LHCN-M2 (cell line): ENCODE results near the gene FLOT1. TPM values are rescaled to one million over a fixed set of nuclear protein-coding genes. Genes with fewer than 3 reads are reported as not detected.
A peak's percentile ranks its signal among the peaks of the same experiment; 100 is the strongest.

Experiments used
- DNase-seq: peaks from one replicate; pipeline ENCODE4 v3.0.0-alpha.2; 2012; ENCODE audit warnings: low read depth
- polyA plus RNA-seq: library from polyadenylated mRNA; unstranded; fragments of >200 nt; gene quantifications from one replicate; pipeline ENCODE4 v1.2.1, GENCODE V29; 2012; ENCODE audit warnings: missing spikeins
- total RNA-seq: library from RNA; depleted of rRNA; stranded (reverse); fragments of >200 nt; gene quantifications from 2 replicates; pipeline ENCODE4 v1.2.3, GENCODE V29; 2014; rRNA removed

The FLOT1 gene, protein sequence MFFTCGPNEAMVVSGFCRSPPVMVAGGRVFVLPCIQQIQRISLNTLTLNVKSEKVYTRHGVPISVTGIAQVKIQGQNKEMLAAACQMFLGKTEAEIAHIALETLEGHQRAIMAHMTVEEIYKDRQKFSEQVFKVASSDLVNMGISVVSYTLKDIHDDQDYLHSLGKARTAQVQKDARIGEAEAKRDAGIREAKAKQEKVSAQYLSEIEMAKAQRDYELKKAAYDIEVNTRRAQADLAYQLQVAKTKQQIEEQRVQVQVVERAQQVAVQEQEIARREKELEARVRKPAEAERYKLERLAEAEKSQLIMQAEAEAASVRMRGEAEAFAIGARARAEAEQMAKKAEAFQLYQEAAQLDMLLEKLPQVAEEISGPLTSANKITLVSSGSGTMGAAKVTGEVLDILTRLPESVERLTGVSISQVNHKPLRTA
- total RNA-seq, result 207 and 208 TPM in 2 replicates
- 262 TPM for polyA plus RNA-seq

DNA sequence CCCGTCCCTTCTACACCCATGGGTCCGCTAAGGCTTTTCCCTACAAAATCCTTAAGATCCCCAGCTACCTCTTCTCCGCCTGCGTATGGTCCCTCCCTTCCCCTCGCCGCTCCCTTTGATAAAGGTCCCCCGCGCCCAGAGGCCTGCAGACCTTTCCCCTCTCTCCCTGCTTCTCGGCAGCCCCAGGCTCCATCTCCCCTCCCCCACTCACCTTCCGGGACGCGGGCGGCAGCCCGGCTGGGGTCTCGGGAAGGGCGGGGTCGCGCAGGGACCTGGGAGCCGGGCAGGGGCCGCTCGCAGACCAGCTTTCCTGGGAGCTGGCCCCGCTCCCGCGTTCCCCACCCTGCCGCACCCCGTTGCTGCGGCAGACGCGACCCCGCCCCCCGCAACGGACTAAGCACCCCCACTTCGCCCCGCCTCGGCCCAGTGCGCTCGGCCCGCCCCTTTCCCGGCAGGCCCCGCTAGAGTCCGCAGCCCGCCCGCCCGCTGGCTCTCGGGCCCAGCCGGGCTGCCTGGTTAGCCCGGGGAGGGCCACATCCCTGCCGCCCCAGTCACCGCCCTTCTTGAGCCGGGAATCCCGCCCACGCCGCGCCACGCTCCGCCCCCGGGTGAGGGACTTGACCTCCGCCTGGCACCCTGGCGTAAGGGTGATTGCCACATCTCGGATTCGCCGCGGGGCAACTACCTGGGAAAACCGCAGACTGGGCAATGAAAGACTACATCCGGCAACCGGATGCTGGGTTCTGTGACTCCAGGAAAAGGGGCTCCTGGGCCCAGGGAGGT, at the start of gene FLOT1:
FLOT1 (minus strand) TSS at position 372 of the 783 bp plus-strand sequence. CDS start 498 bp downstream, outside the sequence.
- DNase-seq, result peak; percentile 98

DNA sequence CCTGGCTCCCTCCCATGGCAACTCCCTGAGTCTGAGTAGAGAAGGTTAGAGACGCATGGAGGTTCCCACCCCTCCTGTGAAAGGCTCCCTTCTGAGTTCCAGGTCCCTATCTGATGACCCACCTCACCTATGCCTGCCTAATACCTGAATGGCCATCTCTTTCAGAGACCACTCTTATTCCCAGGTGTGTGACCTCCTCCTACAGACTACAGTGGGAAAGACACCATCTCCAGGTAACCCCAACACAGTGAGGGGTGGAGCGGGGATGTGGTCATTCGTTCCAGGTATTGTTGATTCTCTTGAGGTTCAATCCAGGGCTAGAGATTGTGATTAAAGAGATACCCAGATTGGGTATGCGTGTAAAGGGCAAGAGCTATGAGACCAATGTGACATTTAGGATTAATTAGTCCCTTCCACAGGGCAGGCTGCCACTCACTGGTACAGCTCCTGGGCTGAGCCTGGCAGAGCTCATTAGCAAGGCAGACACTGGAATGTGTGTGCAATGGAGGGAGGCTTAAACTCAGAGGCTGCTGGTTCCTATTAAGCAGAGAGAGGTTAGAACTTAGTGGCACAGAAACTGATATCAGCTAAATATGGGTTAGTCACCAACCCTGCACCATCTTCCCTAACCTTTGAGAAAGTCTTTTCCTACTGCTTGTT, 48.4 kb upstream of the FLOT1 start:
- no peak for DNase-seq

DNA sequence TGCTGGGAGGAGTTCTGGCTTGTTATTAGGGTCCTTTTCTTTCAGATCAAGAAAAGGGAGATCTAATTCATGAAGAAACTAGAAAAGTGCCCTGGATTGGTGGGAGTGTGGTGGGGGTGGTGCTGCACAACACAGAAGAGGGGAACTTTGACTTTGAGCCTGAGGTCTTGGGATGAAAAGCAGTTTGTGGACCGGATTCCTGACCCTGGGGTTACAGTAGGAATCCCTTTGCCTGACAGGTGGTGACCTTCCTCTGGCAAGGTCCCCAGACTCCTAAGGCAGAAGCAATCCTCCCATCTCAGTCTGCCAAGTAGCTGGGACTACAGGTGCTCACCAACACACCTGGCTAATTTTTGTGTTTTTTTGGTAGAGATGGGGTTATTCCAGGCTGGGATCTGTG, 47.1 kb upstream of the FLOT1 start:
- DNase-seq, result no peak

DNA sequence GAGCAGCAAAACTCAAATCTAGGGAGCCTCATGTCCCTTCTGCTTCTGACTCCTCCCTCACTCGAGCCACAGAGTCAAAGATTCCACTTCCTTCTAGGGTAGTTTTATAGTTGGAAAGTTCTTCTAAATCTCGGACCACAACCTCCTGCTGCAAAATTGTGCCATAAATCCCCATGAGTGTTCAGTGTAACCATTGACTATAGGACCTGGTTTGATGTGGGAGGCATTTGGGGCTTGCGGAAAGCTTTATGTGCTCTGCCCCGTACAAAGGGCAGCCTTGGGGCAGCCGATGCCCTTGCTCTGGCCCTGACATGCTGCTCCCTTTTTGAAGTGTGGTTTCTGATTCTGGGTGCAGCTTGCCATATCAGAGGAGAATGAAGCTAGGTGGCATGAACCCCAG, 45.5 kb upstream of the FLOT1 start:
- DNase-seq, result no peak

DNA sequence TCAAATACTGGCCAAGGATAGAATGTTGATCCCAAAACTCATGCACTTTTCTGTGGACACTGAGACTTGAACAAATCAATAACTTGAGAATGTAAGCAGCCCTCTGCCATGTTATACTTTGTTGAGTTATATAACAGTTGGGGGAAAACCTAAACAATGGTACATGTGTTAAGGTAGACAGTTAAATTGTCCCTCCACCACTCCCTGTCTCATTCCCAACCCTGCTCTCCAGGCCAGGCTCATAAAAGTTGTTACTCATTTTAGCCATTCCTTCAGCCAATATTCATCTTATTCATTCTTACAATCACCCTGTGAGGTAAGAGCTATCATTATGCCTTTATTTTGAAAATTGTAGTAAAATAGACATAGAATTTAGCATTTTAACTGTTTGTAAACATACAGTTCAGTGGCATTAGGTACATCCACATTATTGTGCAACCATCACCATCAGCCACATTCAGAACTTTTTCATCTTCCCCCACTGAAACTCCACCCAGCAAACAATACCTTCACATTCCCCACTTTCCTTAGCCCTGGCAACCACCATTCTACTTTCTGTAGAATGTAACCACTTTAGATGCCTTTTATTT, 40.0 kb upstream of the FLOT1 start:
- peak; percentile 42 for DNase-seq

DNA sequence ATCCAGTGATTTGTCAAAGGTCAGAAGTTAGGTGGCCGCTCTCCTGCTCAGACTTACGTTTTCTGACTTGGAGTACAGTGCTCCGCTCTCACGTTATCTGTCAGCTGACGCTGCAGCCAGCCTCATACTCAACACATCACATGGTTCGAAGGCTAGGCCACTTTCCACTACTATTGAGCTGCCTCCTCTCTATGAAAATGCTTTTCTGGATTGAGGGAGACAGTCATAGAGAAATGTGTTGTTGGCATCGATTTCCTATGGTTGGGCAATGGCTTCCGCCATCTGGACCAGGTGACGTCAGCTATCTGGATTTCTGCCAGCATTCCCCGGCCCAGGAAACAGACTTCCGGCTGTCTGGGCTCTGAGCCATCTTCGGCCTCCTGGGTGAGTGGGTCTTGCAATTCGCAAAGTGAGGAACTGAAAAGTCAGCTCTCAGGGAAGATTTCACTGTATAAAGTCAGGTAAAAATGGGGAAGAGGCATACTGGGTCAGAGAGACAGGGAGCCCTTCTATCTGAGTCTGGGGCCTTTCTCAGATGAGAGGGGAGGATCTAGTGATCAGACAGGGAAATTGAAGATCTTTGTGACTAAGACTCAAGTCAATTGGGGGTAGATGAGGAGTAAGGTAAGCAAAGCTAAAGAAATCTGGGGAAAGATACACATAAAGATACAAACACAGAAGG, 39.4 kb upstream of the FLOT1 start:
- DNase-seq, result peak; percentile 98

DNA sequence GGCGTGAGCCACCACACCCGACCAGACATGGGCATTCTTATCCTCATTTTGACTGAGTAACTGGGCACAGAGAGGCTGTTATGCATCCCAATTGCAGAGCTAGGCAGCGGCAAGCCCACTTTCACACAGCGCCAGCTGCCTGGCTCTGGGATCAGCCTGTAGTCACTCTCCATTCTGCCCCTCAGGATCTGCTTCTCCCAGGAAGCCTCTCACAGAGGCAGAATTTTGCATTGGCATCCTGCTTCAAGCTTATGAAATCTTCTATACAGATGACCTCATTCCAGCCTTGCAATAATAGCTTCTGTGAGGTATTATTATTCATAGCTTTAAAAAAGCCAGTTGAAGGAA, 38.9 kb upstream of the FLOT1 start:
- DNase-seq, result no peak

DNA sequence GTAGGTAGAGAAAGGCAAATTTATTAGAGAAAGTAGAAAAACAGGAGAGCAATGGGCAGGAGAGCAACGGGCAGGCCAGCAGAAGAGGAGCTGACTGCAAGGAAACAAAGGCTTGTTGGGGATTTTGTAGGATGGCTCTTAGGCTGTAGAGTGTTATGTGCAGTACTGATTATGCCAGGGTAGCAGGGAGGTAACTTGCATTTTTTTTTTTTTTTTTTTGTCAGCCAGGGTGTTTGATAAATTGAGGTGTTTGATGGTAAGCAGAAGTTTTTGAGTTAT, 38.1 kb upstream of the FLOT1 start:
- no peak for DNase-seq

DNA sequence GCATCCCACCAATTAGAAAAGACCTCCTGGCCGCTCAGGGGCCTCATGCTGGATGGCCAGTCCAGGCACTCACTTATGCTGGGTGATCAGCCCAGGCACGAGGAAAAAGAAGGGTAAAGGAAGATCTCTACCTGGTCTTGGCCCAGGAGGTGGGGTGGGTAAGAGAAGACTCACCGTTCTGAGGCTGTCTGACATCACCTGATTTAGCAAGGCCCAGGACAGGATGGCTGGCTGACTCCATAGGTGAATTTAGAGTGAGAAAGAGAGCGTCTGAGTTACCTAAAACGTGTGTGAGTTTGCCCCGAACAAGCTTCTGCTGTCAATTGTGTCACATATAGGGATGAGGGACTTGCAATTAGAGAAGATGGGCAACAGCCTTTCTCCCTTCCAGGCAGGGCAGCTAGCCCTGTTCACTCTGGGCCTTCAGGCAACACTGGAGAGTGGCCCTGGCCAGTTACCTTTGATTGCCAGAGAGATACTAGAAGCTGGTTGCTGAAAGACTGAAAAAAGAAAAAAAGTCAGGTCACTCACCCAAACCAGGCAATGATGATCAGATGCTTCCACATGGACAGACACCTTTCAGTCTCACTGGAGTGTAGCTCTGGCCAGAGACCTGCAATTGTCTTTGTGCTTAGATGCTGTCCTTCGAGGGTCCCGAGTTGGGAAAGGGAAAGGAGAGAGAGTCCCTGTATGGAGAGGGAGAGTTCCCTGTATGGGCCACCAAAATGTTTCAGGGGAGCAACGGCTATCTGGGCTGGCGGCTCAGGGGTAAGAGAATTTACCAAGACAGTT, 37.6 kb upstream of the FLOT1 start:
- no peak for DNase-seq

DNA sequence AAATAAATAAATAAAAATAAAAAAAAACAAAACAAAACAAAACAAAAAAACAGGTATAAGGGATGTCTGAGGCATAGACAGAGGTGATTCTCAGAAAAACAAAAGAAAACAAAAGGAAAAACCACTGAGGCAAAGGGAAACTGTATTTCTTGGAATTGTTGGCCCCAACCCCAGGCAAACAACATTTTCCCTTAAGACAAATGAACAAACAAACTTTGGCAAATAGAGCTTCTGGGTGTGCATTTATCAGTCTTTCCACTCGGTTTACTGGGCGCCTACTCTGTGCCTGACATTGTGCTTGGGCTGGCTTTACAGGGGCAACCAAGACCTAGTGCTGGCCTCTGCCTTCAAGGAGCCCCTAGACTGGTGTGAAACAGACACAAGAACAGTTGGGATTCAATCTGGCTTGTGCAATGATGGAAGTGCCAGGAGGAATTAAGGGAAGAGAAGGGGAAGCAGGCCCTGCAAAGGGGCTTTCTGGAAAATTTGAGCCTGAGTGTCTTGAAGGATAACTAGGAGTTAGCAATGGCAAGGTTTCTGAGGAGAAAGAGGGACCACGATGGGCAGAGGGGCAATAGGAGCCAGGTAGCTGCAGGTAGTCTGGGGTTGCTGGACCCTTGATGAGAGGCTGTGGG, 35.6 kb upstream of the FLOT1 start:
- no peak for DNase-seq

DNA sequence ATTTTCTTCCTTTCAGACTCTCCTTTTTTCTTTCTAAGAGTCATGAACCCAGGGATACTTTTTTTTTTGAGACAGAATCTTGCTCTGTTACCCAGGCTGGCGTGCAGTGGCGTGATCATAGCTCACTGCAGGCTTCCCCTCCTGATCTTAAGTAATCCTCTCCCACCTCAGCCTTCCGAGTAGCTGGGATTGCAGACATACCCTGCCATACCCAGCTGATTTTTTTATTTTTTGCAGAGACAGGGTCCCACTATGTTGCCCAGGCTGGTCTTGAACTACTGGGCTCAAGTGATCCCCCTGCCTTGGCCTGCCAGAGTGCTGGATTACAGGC, 34.6 kb upstream of the FLOT1 start:
- DNase-seq, result no peak

DNA sequence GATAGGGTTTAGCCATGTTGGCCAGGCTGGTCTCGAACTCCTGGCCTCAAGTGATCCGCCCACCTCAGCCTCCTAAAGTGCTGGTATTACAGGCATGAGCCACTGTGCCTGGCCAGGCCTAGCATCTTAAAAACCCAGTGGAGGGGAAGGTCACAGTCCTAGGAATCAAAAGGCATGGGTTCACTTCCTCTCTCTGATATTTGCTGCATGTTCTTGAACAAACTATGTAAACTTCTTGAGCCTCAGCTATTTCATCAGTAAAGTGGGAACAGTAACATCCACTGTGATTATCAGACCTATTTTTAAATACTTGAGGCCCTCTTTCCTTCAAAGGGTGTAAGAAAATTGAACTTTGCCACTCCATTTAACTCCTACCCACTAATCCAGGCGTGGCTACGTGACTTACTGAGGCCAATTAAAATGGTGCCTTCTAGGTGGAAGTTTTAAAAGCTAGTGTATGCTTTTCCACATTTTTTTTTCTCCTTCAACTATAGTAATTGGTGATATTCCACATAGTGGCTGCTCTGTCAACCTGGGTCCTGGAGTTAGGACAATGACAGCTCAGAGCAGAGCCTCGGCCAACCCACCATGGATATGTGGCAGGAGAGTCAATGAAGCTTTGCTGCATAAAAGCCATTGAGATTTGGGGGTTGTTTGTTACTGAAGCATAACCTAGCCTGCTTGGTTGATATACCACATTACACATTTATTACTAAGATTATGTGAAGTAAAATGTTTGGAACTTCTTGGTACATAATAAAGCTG, 34.1 kb upstream of the FLOT1 start:
- DNase-seq, result no peak

DNA sequence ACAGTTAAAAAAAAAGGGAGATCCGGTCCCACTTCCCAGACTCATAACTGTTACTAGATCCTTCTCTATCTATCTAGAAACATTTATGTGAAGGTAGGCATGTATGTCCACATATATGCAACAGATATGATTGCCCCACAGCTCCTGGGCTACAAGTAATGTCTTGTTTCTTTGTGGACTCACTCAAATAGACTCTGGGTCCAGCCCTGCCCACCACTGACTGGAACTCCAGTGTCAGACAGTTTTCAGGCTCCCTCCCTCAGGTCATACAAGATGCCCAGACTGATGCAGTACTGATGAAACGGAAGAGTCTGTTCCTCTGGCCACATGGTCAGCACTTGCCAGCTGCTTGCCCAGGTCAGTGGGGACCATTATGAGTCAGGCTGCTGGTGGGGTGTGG, 32.6 kb upstream of the FLOT1 start:
- DNase-seq, result no peak

DNA sequence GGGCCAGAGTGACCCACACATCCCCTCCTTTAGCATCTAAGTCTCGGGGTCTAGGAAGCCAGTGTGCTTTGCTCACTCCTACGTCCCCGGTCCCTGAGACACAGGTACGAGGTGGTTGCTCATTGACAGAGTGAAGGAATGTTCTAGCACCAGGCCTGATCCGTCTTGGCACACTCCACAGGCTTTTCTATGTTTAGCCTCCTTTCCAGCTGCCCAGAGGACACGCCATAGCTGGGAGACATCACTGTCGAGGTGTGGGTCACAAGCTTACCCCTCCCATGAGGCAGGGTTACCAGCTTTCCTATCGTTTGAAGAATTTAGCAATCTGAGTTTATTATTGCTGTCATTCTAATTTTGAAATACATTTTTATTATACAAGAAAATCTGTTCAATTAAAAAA, 32.2 kb upstream of the FLOT1 start:
- no peak for DNase-seq

DNA sequence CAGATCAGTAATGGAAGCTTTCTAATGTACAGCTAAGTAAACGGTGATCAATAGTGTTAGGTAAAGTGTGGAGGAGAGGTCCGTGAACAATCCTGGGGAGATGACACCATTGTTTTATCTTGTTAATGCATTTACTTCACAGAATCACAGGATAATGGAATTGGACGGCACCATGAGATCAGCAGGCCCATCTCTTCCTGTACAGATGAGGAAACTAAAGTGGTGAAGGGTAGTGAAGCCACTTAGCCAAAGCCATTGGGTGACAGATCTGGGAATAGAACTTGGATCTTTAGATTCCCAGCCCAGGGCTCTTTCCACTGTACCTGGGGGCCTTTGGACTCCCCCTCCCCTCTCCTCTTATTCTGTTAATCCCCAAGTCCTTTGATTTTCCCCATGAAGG, 28.1 kb upstream of the FLOT1 start:
- no peak for DNase-seq

DNA sequence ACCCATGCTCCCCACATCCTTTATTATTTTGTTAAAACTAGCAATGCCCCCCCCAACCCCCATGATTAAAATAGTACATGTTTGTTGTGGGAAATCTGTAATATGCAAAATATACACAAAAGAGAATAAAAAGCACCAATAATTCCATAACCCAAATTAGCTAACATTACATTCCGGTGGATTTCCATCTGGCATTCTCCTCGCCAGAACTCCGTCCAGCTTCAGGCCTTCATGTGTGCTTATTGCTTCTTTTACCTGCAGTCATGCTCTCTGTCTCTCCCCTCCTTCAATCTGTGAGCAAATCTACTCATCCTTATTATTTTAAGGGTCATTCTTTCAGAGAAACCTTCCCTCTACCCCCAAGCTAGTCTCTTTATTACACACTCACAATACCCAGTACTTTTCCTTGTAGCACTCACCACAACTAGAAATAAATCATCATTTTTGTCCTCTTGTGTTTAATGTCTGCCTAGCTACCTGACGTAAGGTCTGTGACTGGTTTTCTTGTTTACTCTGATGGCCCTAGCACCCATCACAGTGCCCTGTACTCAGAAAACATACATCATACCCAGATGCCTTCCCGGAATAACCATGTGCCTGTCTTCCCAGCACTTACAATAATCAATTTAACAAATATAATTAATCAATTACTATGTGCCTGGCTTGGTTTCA, 27.5 kb upstream of the FLOT1 start:
- peak; percentile 50 for DNase-seq

DNA sequence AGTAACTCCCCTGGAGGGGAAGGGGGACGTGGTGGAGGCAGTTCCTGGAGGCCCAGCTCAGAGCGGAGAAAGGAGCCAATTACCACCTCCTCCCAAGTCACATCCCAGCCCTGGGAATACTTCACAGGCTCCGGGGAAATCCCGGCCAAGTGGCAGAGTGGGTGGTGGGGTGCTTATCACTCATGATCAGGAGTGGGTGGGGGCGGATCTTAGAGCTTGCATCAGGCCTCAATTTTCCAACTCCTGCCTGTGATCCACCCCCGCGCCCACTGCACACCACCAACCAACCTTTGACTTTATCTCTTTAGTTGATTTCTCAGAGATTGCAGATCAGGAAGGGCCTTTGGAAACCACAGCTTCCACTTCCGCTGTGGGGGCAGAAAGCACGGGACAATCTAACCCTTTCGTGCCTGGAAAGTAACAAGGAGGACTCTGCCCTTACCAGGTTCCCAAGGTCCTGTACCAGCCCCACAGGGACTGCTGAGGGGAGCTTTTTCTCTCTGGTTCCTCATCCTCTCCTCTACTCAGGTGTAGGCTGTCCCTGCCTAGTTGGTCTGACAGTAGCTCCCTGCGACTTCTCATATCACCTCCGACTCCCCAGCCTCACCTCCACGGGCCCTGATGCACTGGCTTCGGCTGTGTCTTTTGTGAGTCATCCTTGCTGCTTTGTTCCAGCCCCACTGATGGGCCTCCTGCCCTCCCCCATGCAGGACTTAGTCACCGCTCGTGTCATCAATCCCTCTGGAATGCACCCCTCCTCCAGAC, 26.8 kb upstream of the FLOT1 start:
- peak; percentile 96 for DNase-seq

DNA sequence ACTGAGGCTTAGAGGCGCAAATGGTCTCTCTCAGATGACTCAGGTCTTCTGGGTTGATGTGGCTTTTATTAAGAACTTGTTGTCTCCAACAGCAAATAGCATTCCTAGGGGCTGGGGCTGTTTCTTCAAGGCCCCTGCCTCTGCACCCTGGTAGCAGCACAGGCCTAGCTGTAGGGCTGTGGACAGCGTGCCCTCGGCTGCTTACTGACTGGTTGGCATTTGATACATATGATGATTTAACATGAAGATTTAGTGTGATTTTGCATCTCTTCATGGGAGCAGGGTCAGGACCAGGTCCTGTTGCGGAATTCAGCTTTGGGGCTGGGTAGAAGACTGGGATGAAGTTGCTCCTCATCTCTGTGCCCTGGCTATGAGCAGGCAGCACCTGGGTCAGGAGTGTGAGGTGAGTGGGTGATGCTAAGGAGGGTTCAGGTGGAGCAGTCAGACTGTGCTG, 26.2 kb upstream of the FLOT1 start:
- DNase-seq, result no peak
